ENCODE measurements around the gene MNT. TPM values are rescaled to one million over a fixed set of nuclear protein-coding genes. Genes with fewer than 3 reads are reported as not detected.

MNT gene
- total RNA-seq, 1 experiment from 2014 or later = 38.9 TPM

- Histone ChIP-seq H2BK120ac (ENCODE audit: low read depth, low read length, poor library complexity, severe bottlenecking) (no peak overlapping the region), H3K9me3 (ENCODE audit: control insufficient read depth, low read depth, low read length) (no peaks in the 10 kb centered on the region), H3K4me1 (ENCODE audit: insufficient read depth, low read length) (no peaks in the 10 kb centered on the region; the same call in 1 of the 2 replicates), H4K8ac (replicated peaks; ENCODE audit: insufficient read length, low read depth, low read length) (no peak overlapping the region), H2AFZ (ENCODE audit: low read length) (no peak overlapping the region), H3K23ac (ENCODE audit: insufficient read length, low read depth, low read length) (no peak overlapping the region), H3K4me2 (ENCODE audit: insufficient read depth, insufficient read length, low read length) (no peak overlapping the region), H3K14ac (ENCODE audit: insufficient read depth, low read length) (no peak overlapping the region), H3K27me3 (ENCODE audit: insufficient read depth, low read length) (no peaks in the 10 kb centered on the region), H3K56ac (ENCODE audit: insufficient read length, low read depth, low read length) (no peak overlapping the region), H4K91ac (ENCODE audit: insufficient read length, low read depth, low read length) (no peak overlapping the region), H2AK5ac (ENCODE audit: insufficient read length, low read length) (no peak overlapping the region), H2BK12ac (ENCODE audit: insufficient read length, low read depth, low read length) (no peak overlapping the region), H2BK5ac (ENCODE audit: insufficient read length, low read length) (no peak overlapping the region), H4K5ac (ENCODE audit: insufficient read length, low read depth, low read length) (no peak overlapping the region), H3K27ac (ENCODE audit: insufficient read length, low read depth, low read length) (no peak overlapping the region), H3K4ac (ENCODE audit: low read depth, low read length) (no peak overlapping the region), H3K79me1 (ENCODE audit: insufficient read depth, low read depth, low read length, poor library complexity, severe bottlenecking) (no peaks in the 10 kb centered on the region), H4K20me1 (ENCODE audit: control insufficient read depth, insufficient read depth, insufficient read length) (no peaks in the 10 kb centered on the region), H3K18ac (ENCODE audit: insufficient read length, low read depth, low read length) (no peak overlapping the region), H3K9ac (ENCODE audit: extremely low read depth, insufficient read length, low read length) (no peak overlapping the region), H3T11ph (ENCODE audit: low read length) (no peak overlapping the region), H3K23me2 (ENCODE audit: insufficient read length, low read depth, low read length, poor library complexity, severe bottlenecking) (peaks cover 3% of the 10 kb centered on the region), H2BK15ac (ENCODE audit: low read depth, low read length) (no peak overlapping the region), H3K79me2 (ENCODE audit: insufficient read depth, low read length) (no peaks in the 10 kb centered on the region), H2BK20ac (ENCODE audit: low read depth, low read length, poor library complexity, severe bottlenecking) (no peak overlapping the region)
- no peak for DNase-seq
- Mint-ChIP-seq H3K27ac (no peak overlapping the region), H3K4me1 (peaks cover 25 to 29% of the 10 kb centered on the region in 2 experiments), H3K36me3 (ENCODE audit: insufficient read depth in 1 of 3, low read depth in 3 of 3) (peaks cover 26 to 47% (median 41%) of the 10 kb centered on the region in 3 experiments), H3K9me3 (no peaks in the 10 kb centered on the region; a peak in 1 of 5 replicates), H3K4me3 (no peak overlapping the region), H3K27me3 (ENCODE audit: low read depth) (no peaks in the 10 kb centered on the region)
- WGBS (ENCODE audit: extremely low coverage, insufficient read length, low lambda C conversion rate) = no CpG with 5 or more reads among the region's 6 CpGs
- TF ChIP-seq CTCF (conservative IDR thresholded peaks at IDR 0.05) = no peak
Measured at GRCh38 chr17:2438823-2439222, 38.0 kb upstream of the MNT start.

All from H9 (cell line).